OCI-LY3 (cell line): ENCODE results near the gene TARDBP.
"Not testable (repeated sequence)": the region's sequence is repeated elsewhere in the genome, so short reads cannot be mapped to it uniquely, and the experiment has no call there.

Experiments used
- H2AFZ ChIP-seq: fragments of 200-600, 300-600 bp; shearing (Covaris generic); 2 replicates; pipeline ENCODE4 v1.6.0; 2014; ENCODE audit warnings: antibody characterized with exemption, low read depth, low read length
- H3K27ac ChIP-seq: fragments of 200-600, 300-600 bp; sonication (generic); 2 replicates; pipeline ENCODE4 v1.5.1; 2014; ENCODE audit warnings: mild to moderate bottlenecking, low read length, moderate library complexity, mixed read lengths
- H3K27me3 ChIP-seq: fragments of 200-600, 300-600 bp; sonication (generic); 2 replicates; pipeline ENCODE4 v1.6.1; 2014; ENCODE audit warnings: low read depth, low read length, mixed read lengths
- H3K36me3 ChIP-seq: fragments of 200-600, 300-600 bp; sonication (generic); replicated peaks from 2 replicates; pipeline ENCODE3; 2014; ENCODE audit warnings: low read depth, low read length, mixed read lengths
- H3K4me1 ChIP-seq: fragments of 300-600, 200-600 bp; sonication (generic); 2 replicates; pipeline ENCODE4 v1.6.1; 2014; ENCODE audit warnings: low read length, mixed read lengths
- H3K4me2 ChIP-seq: fragments of 200-600, 300-600 bp; sonication (generic); 2 replicates; pipeline ENCODE4 v1.6.1; 2014; ENCODE audit warnings: low read length, mixed read lengths
- H3K4me3 ChIP-seq: fragments of 300-600, 200-600 bp; sonication (generic); 2 replicates; pipeline ENCODE4 v1.5.1; 2014; ENCODE audit warnings: antibody characterized with exemption, mild to moderate bottlenecking, low read length, moderate library complexity
- H3K79me2 ChIP-seq: fragments of 300-600, 200-600 bp; shearing (Covaris generic); 2 replicates; pipeline ENCODE4 v1.6.1; 2014; ENCODE audit warnings: mild to moderate bottlenecking, low read length, mixed read lengths
- H3K9ac ChIP-seq: fragments of 300-600, 200-600 bp; shearing (Covaris generic); 2 replicates; pipeline ENCODE4 v1.6.0; 2014; ENCODE audit warnings: mild to moderate bottlenecking, low read length, moderate library complexity
- H3K9me3 ChIP-seq: fragments of 200-600, 300-600 bp; shearing (Covaris generic); 2 replicates; pipeline ENCODE4 v1.6.1; 2014; ENCODE audit warnings: low read length, mixed read lengths; ENCODE audit not compliant: insufficient read depth
- H4K20me1 ChIP-seq: fragments of 200-600, 300-600 bp; sonication (generic); 2 replicates; pipeline ENCODE4 v1.6.1; 2016; ENCODE audit warnings: low read length, mixed read lengths; ENCODE audit not compliant: insufficient read depth
- EZH2phosphoT487 ChIP-seq: fragments of 200-600 bp; shearing (Covaris generic); IDR thresholded peaks from 2 replicates; pipeline ENCODE4 v1.6.1; 2018; ENCODE audit warnings: antibody characterized with exemption, mixed run types, low read depth
- TF ChIP-seq, protein P1 (sequence below): fragments of 200-600, 300-600 bp; sonication (generic); IDR thresholded peaks from 2 replicates; pipeline ENCODE4 v1.5.1; 2014; ENCODE audit warnings: antibody characterized with exemption, low read length, low read depth

The TARDBP gene

GRCh38 chr1:11031624-11032262, 19.3 kb downstream of the TARDBP start:
- Histone ChIP-seq H2AFZ (no peak overlapping the region), H3K9me3 (no peaks in the 10 kb centered on the region), H3K4me1 (no peaks in the 10 kb centered on the region), H3K4me2 (no peak overlapping the region), H3K36me3 (peaks cover 2% of the 10 kb centered on the region), H3K79me2 (no peaks in the 10 kb centered on the region), H3K27ac (no peak overlapping the region), H3K4me3 (no peak overlapping the region), H3K27me3 (no peaks in the 10 kb centered on the region), H4K20me1 (no peaks in the 10 kb centered on the region), H3K9ac (no peak overlapping the region)
- TF ChIP-seq, protein P1, sequence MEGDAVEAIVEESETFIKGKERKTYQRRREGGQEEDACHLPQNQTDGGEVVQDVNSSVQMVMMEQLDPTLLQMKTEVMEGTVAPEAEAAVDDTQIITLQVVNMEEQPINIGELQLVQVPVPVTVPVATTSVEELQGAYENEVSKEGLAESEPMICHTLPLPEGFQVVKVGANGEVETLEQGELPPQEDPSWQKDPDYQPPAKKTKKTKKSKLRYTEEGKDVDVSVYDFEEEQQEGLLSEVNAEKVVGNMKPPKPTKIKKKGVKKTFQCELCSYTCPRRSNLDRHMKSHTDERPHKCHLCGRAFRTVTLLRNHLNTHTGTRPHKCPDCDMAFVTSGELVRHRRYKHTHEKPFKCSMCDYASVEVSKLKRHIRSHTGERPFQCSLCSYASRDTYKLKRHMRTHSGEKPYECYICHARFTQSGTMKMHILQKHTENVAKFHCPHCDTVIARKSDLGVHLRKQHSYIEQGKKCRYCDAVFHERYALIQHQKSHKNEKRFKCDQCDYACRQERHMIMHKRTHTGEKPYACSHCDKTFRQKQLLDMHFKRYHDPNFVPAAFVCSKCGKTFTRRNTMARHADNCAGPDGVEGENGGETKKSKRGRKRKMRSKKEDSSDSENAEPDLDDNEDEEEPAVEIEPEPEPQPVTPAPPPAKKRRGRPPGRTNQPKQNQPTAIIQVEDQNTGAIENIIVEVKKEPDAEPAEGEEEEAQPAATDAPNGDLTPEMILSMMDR = no peak
- TF ChIP-seq EZH2phosphoT487 = no peak

DNA sequence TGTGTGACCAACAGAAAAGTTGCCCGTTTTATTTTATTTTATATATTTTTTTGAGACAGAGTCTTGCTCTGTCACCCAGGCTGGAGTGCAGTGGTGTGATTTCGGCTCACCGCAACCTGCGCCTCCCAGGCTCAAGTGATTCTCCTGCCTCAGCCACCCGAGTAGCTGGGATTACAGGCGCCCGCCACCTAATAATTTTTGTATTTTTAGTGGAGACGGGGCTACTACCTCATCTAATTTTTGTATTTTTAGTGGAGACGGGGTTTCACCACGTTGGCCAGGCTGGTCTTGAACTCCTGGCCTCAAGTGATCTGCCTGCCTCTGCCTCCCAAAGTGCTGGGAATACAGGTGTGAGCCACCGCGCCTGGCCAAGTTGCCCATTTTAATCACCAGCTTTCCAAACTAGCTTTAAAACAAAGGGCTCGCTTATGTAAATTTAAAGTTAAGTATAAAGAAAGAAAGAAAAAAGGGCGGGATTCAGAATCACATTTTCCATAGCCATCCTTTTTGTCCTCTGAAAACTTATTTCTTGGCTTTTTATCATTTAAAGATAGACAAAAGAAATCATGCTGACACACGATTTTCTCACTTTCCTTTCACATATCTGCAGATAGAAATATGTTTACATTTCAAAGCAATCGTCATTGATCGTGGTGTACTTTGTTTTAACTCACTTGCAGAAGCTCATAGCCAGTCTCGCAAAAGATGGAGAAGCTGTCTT, 24.7 kb downstream of the TARDBP start:
- H3K4me3 ChIP-seq, H2AFZ ChIP-seq: not testable (repeated sequence)

GRCh38 chr1:11037740-11038182, 25.3 kb downstream of the TARDBP start:
- H4K20me1 ChIP-seq = no peaks in the 10 kb centered on the region
- H3K79me2 ChIP-seq = no peaks in the 10 kb centered on the region
- no peak overlapping the region for H3K4me3 ChIP-seq
- peak overlapping the region; percentile 45 for H3K4me2 ChIP-seq
- H3K27ac ChIP-seq = no peak overlapping the region
- H3K4me1 ChIP-seq = peaks cover 4% of the 10 kb centered on the region; the same call in 1 of the 2 replicates
- TF ChIP-seq, protein P1 = peak; percentile 89
- TF ChIP-seq EZH2phosphoT487 = no peak
- H3K36me3 ChIP-seq = no peaks in the 10 kb centered on the region
- no peaks in the 10 kb centered on the region for H3K27me3 ChIP-seq
- no peak overlapping the region for H3K9ac ChIP-seq
- H2AFZ ChIP-seq = no peak overlapping the region
- no peaks in the 10 kb centered on the region for H3K9me3 ChIP-seq

More for the DNA sequence above, 24.7 kb downstream of the TARDBP start:
- H3K27ac ChIP-seq, H3K27me3 ChIP-seq, H3K4me1 ChIP-seq, H3K9ac ChIP-seq, H3K79me2 ChIP-seq, H3K9me3 ChIP-seq, H4K20me1 ChIP-seq, H3K36me3 ChIP-seq: not testable (repeated sequence)
- H3K4me2 ChIP-seq = peak overlapping the region; percentile 38; the same call in 1 of the 2 replicates

DNA sequence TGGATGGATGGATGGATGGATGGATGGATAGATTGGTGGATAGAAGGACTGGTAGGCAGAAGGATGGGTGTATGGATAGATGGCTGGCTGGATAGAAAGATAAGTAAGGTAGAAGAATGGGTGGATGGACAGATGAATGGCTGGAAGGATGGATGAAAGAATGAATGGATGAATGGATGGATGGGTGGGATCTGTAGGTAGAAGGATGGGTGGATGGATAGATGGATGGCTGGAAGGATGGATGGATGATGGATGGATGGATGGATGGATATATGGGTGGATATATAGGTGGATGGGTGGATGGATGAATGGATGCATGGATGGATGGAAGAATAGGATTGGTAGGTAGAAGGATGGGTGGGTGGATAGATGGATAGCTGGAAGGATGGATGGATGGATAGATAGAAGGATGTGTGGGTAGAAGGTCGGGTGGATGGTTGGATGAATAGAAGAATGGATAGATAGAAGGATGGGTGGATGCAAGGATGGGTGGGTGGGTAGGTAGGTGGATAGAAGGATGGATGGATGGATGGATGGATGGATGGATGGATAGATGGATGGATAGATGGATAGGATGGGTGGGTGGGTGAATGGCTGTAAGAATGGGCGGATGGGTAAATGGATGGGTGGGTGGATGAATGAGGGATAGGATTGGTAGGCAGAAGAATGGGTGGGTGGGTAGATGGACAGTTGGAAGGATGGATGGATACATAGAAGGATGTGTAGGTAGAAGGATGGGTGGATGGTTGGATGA, 27.1 kb downstream of the TARDBP start:
- H3K4me1 ChIP-seq = peaks cover 4% of the 10 kb centered on the region; the same call in 1 of the 2 replicates
- H3K9ac ChIP-seq = no peak overlapping the region
- H3K79me2 ChIP-seq = no peaks in the 10 kb centered on the region
- H3K9me3 ChIP-seq = no peaks in the 10 kb centered on the region
- no peak overlapping the region for H3K27ac ChIP-seq
- TF ChIP-seq, protein P1 = no peak
- no peak for TF ChIP-seq EZH2phosphoT487
- H4K20me1 ChIP-seq = no peaks in the 10 kb centered on the region
- H3K4me3 ChIP-seq = no peak overlapping the region
- H3K36me3 ChIP-seq = no peaks in the 10 kb centered on the region
- H3K27me3 ChIP-seq = no peaks in the 10 kb centered on the region
- H3K4me2 ChIP-seq = no peak overlapping the region
- no peak overlapping the region for H2AFZ ChIP-seq

DNA sequence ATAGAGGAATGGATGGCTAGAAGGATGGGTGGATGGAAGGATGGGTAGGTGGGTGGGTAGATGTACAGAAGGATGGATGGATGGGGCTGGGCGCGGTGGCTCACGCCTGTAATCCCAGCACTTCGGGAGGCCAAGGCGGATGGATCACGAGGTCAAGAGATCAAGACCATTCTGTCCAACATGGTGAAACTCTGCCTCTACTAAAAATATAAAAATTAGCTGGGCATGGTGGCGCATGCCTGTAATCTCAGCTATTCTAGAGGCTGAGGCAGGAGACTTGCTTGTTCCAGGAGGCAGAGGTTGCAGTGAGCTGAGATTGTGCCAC, 27.6 kb downstream of the TARDBP start:
- H3K27me3 ChIP-seq, H3K27ac ChIP-seq, H3K4me2 ChIP-seq, H3K4me3 ChIP-seq, H3K36me3 ChIP-seq, H2AFZ ChIP-seq, H3K9ac ChIP-seq, H3K4me1 ChIP-seq, H3K79me2 ChIP-seq, H3K9me3 ChIP-seq, H4K20me1 ChIP-seq: not testable (repeated sequence)
